ENCODE results near the gene CEP89. TPM values are rescaled to one million over a fixed set of nuclear protein-coding genes. Genes with fewer than 3 reads are reported as not detected.
A peak's percentile ranks its signal among the peaks of the same experiment; 100 is the strongest.

CEP89 gene
- total and polyA plus RNA-seq, 2 of the 4 experiments (the other 2 are of a cell fraction): 7.2 to 17.4 TPM

- H3K9me3 ChIP-seq (ENCODE audit: control insufficient read depth, insufficient read depth, low read length): no peaks in the 10 kb centered on the region; the same call in 1 of the 2 replicates
- H3K4me1 ChIP-seq (ENCODE audit: control insufficient read depth, insufficient read depth, low read length): no peaks in the 10 kb centered on the region
- WGBS, 2 experiments (ENCODE audit: extremely low coverage in 2 of 2, insufficient read length in 1 of 2): no CpG with 5 or more reads among the region's 2 CpGs
- H3K56ac ChIP-seq (ENCODE audit: extremely low read depth, insufficient read depth, low read length): no peak overlapping the region
- H2BK15ac ChIP-seq (ENCODE audit: low read depth, low read length): no peak overlapping the region
- H3K18ac ChIP-seq (ENCODE audit: low read depth, low read length): no peak overlapping the region
- no peak overlapping the region for H2AK9ac ChIP-seq (replicated peaks; ENCODE audit: low read depth, low read length, poor library complexity)
- dilution Hi-C loops (cut with HindIII; ENCODE audit: low sequenced_read_pairs, unreplicated experiment) (no loop called here), intact Hi-C loops (cut with micrococcal nuclease) (no loop called here), in situ Hi-C loops (cut with MboI; ENCODE audit: low sequenced_read_pairs) (no loop called here)
- H3K27me3 ChIP-seq (ENCODE audit: control insufficient read depth, insufficient read depth, low read length): no peaks in the 10 kb centered on the region
- H3K14ac ChIP-seq (replicated peaks; ENCODE audit: low read depth, low read length): no peak overlapping the region
- no peaks in the 10 kb centered on the region for H3K9me1 ChIP-seq (ENCODE audit: insufficient read depth, low read length)
- no peak overlapping the region for H2BK120ac ChIP-seq (ENCODE audit: low read depth, low read length)
- no peaks in the 10 kb centered on the region for H4K20me1 ChIP-seq (ENCODE audit: insufficient read depth, low read length)
- H2BK5ac ChIP-seq (ENCODE audit: low read depth, low read length, poor library complexity, severe bottlenecking): no peak overlapping the region
- H2AK5ac ChIP-seq (ENCODE audit: low read depth, low read length): no peak overlapping the region
- TF ChIP-seq CTCF (conservative IDR thresholded peaks at IDR 0.05; ENCODE audit: low read depth, low read length): no peak
- TF ChIP-seq MAZ (IDR thresholded peaks at IDR 0.05; ENCODE audit: borderline replicate concordance, low read depth, low read length): no peak
- no peak for TF ChIP-seq RFX5 (IDR thresholded peaks at IDR 0.05; ENCODE audit: low read depth, low read length)
- no peak for TF ChIP-seq NFE2L2 (IDR thresholded peaks at IDR 0.05; ENCODE audit: low read depth, low read length)
- TF ChIP-seq ELK1 (IDR thresholded peaks at IDR 0.05; ENCODE audit: borderline replicate concordance, low read depth, low read length): no peak
- TF ChIP-seq SMC3 (IDR thresholded peaks at IDR 0.05; ENCODE audit: low read depth, low read length): no peak
- TF ChIP-seq BHLHE40 (IDR thresholded peaks at IDR 0.05; ENCODE audit: low read depth, low read length): no peak
- no peak for TF ChIP-seq CEBPB (IDR thresholded peaks at IDR 0.05; ENCODE audit: low read depth, low read length)
- TF ChIP-seq FOS (IDR thresholded peaks at IDR 0.05; ENCODE audit: low read depth, low read length): no peak
- no peak for TF ChIP-seq POLR2A (IDR thresholded peaks at IDR 0.05; ENCODE audit: low read depth, low read length)
- TF ChIP-seq USF2 (IDR thresholded peaks at IDR 0.05; ENCODE audit: low read depth, low read length): no peak
- no peak for TF ChIP-seq RCOR1 (IDR thresholded peaks at IDR 0.05; ENCODE audit: insufficient replicate concordance, low read length)
- no peak for TF ChIP-seq MAFK (IDR thresholded peaks at IDR 0.05; ENCODE audit: low read depth, low read length)
- no peak for TF ChIP-seq CHD1 (IDR thresholded peaks at IDR 0.05; ENCODE audit: low read depth, low read length)
- no peak for TF ChIP-seq MXI1 (IDR thresholded peaks at IDR 0.05; ENCODE audit: borderline replicate concordance, low read depth, low read length)
- no peak for TF ChIP-seq RAD21 (IDR thresholded peaks at IDR 0.05; ENCODE audit: low read length)
- ATAC-seq (ENCODE audit: low read depth) (peak; percentile 56), DNase-seq (peak; percentile 4)
- no peak overlapping the region for H4K5ac ChIP-seq (ENCODE audit: low read depth, low read length)
- CTCF ChIA-PET: no interaction called here
- H4K91ac ChIP-seq (ENCODE audit: insufficient read depth, low read depth, low read length): no peak overlapping the region
- peaks cover 20% of the 10 kb centered on the region for H3K36me3 ChIP-seq (ENCODE audit: control insufficient read depth, insufficient read depth, low read length)
- H3K9ac ChIP-seq (ENCODE audit: low read depth, low read length): no peak overlapping the region
- BruUV-seq (replicated peaks): no TSS peak
- no peak overlapping the region for H3K4ac ChIP-seq (ENCODE audit: low read depth, low read length)
- H3K27ac ChIP-seq (ENCODE audit: insufficient read depth, low read length): no peak overlapping the region
- no peak overlapping the region for H3K4me3 ChIP-seq (ENCODE audit: insufficient read depth, low read depth, low read length)
- H4K8ac ChIP-seq (ENCODE audit: low read depth in 2 of 2, low read length in 2 of 2): no peak overlapping the region
- POLR2A ChIA-PET (ENCODE audit: unreplicated experiment): interaction anchor here (0.5 kb wide), 1 partner anchor 19 kb away, joined by 3 read pairs; no protein-coding TSS in a partner anchor
- H3K23ac ChIP-seq (ENCODE audit: low read depth, low read length): no peak overlapping the region
- no peaks in the 10 kb centered on the region for H3K79me1 ChIP-seq (ENCODE audit: low read depth in 1 of 2, low read length in 2 of 2)
- no peak overlapping the region for H3K4me2 ChIP-seq (ENCODE audit: low read depth, low read length)
- H2BK20ac ChIP-seq (ENCODE audit: low read depth, low read length): no peak overlapping the region
- no peak overlapping the region for H2AFZ ChIP-seq (replicated peaks; ENCODE audit: low read length, poor library complexity)
These were observed 43.0 kb downstream of the CEP89 start for GRCh38 chr19:32928806-32929205.

Data from IMR-90 (cell line).